ENCODE results near the gene CYP26A1.
"Not testable (repeated sequence)": the region's sequence is repeated elsewhere in the genome, so short reads cannot be mapped to it uniquely, and the experiment has no call there.

Gene CYP26A1

DNA sequence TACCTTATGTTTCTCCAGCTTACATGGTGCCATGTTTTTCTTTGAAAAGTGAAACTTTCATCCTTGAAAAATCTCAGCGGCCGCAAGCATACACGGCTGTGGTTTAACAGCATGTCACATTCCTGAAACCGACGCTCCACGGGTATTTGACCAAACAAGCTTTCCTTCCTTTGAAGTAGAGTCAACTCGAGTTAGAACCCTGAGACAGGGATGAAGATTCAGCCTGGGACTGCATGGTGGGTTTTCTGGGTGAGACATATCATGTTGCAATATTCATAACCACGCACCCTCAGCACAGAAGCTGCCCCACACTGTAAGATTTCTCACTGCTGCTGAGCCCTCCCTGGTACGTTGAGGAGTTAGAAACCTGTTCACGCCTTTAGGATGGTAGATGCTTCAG lies 8.1 kb downstream of the CYP26A1 start:
- DNase-seq: no peak

DNA sequence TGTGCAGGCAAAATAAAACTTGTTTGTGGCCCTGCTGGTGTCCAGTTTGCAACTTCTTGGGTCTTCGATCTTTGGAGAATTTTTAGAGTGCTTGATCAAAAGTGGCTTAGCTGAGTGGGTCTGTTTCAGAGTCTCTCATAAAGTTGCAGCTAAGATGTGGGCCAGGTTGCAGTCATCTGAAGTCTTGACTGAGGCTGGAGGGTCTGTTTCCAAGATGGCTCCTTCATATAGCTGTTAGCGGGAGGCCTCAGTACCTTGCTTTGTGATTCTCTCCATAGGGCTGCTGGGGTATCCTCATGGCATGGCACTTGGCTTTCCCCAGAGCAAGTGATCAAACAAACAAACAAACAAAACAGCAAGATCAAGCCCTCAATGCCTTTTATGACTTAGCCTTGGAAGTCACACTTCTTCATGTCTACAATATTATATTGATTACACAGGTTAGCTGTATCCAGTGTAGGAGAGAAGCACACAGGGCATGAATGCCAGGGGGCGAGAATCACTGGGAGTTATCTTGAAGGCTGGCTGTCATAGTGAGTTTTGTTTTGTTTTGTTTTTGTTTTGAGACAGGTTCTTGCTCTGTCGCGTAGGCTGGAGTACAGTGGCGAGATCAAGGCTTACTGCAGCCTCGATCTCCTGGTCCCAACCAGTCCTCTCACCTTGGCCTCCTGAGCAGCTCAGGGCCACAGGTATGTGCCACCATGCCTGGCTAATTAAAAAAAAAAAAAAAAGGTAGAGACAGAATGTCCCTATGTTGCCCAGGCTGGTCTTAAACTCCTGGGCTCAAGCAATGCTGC lies 10.2 kb downstream of the CYP26A1 start:
- no peak for DNase-seq

DNA sequence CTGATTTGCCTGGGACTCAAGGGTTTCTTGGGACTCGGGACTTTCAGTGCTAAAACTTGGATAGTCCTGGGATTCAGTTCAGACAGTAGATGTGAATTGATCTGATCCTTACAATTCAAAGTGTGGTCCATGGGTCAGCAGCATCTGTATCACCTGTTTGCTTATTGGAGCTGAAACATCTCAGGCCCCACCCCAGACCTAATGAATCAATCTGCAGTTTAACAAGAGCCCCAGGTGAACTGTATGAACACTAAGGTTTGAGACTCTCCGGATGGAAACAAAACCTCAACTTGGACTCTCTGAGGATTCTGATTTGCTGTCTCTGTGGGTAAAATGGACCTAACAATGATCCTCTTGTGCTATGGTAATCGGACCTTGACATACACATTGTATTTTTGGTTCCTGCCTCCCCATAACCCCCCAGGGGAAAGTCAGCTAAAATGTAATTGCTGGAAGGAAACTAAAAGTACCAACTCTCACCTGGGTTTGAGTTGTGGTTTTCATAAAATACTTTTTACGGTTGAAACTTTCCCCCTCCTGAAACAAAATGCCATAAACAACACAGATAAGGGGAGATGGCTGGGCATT lies 11.7 kb downstream of the CYP26A1 start:
- DNase-seq: no peak

DNA sequence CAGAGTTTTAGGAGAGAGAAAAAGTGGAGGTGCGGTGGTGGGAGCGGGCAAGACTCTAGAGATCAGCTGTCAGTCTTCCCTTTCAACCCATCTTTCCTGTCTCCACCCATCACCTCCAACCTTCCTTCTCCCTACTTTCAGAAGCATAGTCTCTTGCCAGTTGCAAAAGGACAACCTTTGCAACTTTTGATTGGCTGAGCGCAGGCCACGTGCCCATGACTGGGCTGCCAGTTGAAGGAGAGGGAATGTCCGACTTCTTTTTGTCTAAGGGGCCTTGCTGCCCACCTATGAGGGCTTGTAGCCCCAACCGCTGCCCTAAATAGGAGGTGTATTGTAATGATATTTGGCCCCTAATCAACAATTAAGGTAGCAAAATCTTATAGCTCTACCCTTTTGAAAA lies 12.6 kb downstream of the CYP26A1 start:
- DNase-seq: no peak

DNA sequence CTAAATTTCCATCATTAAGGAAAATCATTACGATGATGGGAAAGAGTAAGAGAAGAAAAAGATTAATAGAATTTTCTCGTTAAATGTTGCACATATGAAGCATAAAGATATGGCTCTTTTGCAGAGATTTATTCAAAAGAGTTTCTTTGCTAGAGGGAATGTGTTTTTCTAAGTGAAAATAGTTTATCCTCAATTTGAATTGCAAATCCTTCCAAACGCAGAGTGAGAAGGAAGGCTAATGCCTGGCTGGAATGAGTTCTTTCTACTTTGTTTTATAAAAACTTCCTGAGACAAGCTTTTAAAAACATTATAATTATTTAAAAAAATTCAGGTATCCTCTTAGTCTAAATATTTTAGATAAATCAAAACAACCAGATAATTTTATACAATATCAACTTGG lies 14.2 kb downstream of the CYP26A1 start:
- no peak for DNase-seq

DNA sequence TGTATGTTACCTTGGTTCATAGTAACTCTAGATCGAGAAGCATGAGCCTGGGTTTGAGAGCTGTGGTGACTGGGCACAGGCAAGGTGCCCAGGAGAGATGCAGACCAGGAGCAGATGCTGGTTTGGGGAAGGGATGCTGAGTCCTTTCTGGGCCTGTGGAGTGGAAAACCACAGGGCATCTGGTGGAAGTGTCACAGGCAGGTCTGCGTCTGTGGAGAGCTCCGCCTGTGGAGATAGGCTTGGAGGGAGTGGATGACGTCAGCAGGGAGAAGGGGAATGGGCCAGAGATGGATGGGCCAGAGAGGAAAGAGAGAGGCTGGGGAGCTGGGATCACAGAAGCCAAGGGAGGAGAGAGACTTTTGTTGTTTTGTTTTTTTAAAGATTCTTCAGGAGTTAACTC lies 14.8 kb downstream of the CYP26A1 start:
- no peak for DNase-seq

DNA sequence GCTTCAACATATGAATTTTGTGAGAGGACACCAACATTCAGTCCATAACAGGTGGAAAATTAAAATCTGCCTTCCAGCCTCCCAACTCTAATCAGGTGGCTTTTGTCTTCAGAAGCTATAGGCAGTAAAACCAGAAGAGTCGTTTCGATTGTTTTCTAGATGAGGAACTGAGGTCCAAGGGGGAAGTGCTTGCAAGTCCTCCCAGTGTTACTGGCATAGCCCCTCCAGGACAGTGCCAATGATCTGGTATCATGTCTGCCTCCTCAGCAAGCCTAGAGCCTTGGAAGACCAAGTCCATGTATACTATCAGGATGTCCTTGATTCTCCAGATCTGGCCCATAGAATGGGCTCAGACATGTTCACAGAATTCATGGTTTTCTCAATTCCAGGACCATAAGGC lies 16.9 kb downstream of the CYP26A1 start:
- DNase-seq: no peak

DNA sequence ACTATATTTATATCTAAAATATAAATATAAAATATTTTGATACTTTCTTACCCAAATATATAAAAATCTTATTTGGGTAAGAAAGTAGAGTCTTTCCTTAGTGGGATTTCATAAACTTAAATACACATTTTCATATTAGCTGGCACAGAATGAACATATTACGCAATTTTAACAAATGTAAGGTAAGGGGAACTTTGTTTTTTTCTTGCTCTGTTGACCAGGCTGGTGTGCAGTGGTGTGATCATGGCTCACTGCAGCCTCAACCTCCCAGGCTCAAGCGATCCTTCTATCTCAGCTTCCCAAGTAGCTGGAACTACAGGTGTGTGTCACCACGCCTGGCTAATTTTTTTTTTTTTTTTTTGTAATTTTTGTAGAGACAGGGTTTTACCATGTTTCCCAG lies 18.3 kb downstream of the CYP26A1 start:
- no peak for DNase-seq

DNA sequence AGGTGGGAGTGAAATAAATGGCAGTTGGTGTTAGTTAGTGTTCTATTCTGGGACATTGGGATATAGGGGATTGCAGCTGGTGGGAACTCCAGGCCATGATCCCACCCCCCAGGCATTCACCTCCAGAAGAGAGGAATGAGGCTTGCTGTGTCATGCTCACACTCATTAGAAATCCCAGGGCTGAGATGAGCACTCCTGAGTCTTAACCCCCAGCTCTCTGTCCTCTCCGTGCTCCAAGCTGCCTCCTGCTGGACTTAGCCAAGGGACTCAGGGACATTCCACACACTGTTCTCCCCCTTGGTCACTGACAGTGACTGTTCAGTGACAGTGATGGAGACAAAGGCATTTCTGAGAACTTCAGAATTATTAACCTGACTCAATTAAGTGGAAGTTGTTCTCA lies 21.5 kb downstream of the CYP26A1 start:
- DNase-seq: no peak

DNA sequence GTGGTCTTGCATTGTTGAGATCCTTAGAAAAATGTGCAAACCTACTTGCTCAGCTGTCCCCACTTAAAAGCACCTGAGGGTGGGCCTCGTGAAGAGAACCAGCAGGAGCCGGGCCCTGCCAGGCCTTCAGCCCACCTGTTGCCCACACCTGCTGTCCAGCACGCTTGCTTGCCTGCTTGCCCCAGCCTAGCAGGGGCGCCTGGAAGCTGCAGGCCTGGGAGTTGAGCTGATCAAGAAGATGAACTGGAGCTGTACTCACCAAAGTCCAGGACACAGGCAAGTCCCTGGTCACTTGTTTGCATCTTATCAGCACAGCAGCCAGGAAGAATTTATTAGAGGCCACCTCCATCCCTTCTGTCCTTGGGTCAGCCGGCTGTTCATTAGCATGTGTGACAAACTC lies 23.2 kb downstream of the CYP26A1 start:
- DNase-seq: no peak

DNA sequence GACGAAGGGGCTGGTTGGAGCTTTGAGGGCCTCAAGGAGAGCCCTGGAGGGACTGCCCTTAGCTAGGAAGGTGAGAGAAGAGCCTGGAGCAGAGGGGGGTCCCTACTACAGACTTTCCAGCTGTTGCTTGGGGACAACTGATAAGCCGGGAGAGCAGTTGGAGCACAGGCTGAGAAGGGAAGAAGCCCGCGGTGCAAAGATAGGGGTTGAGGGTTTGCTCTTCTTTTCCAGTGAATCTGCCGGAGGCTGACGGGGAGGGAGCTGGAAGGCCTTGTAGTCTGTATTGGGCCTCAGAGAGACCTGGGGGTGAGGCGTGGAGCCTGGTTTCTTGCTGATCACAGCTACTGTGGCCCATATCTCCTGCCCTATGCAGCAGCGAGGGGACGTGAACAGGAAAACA lies 23.7 kb downstream of the CYP26A1 start:
- DNase-seq: no peak

DNA sequence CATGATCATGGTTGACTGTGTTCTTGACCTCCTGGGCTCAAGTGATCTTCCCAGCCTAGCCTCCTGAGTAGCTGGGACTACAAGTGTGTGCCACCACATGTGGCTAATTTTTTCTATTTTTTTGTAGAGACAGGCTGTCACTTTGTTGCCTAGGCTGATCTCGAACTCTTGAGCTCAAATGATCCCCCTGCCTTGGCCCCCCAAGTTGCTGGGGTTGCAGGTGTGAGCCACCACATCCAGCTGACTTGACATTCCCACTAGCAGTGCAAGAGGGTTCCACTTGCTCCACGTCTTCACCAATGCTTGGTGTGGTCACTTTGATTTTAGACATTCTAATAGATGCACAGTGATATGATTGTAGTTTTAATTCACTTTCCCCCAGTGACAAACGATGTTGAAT lies 25.1 kb downstream of the CYP26A1 start:
- DNase-seq: no peak

DNA sequence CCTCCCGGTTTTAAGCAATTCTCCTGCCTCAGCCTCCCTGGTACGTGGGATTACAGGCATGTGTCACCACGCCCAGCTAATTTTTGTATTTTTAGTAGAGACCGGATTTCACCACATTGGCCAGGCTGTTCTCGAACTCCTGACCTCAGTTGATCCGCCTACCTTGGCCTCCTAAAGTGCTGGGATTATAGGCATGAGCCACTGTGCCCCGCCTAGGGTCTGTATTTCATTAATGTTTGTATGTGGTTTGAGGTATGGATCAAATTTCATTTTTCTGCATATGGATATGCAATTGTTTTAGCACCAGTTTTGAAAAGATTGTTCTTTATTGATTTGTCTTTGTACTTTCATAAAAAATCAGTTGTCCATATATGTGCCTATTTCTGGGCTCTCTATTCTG lies 26.0 kb downstream of the CYP26A1 start:
- no peak for DNase-seq

DNA sequence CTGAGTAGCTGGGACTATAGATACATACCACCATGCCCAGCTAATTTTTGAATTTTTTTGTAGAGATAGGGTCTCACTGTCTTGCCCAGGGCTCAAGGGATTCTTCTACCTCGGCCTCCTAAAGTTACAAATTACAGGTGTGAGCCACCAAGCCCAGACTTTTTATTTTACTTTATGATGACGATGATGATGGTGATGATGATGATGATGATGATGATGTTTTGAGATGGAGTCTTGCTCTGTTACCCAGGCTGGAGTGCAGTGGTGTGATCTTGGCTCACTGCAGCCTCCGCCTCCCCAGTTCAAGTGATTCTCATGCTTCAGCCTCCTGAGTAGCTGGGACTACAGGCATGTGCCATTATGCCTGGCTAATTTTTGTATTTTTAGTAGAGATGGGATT lies 27.5 kb downstream of the CYP26A1 start:
- DNase-seq: not testable (repeated sequence)

DNA sequence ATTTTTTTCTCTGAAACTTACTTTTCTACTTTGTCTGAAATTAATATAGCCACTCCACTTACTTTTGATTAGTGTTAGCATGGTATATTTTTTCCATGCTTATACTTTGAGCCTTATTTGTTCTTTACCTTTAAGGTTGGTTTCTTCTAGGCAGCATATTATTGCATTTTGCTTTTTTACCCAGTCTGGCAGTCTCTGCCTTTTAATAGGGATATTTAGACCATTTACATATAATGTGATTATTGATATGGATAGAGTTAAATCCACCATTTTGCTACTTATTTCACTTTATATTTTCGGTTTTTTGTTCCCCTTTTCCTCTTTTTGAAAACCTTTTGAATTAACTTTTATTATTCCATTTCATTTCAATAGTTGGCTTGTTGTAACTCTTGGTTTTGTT lies 30.3 kb downstream of the CYP26A1 start:
- no peak for DNase-seq

DNA sequence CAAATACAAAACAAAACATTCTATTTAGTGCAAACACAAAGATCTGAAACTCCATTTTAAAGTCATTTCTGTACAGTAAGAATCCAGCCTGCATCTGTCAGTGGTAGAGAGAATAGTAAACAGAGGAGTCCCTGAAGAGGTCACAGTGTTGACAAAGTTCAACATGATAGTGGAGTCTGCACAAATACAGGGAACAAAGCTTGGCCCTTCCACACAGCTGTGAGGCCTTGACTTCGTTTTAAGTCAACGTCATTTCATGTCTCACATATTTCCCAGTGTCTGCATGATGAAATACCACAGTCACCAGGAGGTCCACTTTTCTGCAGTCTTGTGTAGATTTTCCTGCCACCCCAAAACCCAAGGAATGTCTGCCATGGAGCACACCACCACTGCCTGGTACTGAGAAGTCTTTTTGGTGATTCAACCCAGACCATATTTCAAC lies 33.0 kb downstream of the CYP26A1 start:
- DNase-seq: peak; percentile 96

DNA sequence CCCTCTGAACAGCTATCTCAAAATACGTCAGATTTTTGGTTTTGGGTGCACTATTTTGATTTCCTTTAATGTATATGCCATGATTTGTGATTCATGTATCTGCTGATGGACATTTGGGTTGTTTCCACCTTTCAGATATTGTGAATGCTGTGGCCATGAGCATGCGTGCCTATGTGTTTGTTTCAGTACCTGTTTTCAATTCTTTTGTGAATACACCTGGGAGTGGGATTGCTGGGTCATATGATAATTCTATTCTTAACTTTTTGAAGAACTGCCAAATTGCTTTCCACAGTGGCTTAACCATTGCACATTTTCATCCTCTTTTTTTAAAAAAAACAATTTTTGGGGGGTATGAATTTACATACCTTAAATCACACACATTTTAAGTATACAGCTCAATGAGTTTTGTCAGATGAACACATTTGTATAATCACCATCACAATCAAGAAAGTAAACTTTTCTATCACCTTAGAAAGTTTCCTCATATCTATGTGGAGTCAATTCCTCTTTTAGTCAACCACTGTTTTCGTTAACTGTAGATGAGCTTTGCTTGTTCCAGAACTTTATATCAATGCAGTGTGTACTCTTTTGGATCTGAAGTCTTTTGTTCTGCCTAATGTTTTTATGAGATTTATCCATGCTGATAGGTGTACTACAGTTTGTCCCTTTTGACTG lies 36.9 kb downstream of the CYP26A1 start:
- no peak for DNase-seq

DNA sequence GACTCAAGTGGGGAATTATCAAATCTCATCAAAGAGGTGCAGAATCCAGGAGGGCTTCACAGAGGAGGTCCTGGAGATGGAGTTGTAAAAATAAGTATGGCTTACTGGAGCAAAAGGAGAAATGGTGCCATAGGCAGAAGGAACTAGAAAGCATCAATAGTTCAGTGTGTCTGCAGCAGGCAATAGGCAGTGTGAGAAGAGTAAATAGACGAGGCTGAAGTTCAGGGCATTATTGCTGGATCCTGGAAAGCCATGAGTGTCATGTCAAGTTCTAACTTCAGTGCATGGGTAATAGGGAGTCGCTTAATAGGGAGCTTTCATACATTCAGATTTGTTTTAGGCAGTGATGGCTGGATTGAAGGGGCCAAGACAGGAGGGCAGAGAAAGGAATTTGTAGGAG lies 39.3 kb downstream of the CYP26A1 start:
- no peak for DNase-seq

DNA sequence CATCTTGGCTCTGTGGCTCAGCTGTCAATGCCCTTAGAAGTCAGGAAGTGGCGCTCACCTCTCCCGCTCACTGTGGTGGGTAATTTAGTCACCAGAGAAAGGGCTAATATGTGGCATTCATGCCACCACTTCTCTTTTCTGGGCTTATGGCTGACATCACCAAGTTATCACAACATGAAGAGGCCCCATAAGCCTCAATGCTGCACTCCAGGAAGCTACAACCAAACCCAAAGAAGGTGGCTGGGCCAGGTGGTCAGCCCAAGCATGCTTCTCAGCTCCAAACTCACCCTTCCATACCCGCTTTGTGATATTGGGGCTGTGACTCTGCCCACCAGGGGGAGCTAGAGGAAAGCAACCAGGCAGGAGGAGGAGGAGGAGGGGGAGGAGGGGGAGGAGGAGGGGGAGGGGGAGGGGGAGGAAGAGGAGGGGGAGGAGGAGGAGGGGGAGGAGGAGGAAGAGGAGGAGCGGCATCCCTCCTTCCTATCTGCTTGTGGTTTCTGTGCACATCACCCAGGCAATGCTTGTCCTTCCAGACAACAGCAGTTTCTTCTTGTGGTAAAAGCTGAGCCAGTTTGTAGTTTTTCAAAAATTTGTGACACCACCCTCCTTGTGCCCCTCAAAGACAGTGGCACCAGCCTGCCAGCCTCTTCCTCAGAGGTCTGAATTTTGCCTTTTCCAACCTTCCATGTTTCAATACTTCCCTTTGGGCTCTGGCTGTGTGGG lies 42.1 kb downstream of the CYP26A1 start:
- peak; percentile 84 for DNase-seq

DNA sequence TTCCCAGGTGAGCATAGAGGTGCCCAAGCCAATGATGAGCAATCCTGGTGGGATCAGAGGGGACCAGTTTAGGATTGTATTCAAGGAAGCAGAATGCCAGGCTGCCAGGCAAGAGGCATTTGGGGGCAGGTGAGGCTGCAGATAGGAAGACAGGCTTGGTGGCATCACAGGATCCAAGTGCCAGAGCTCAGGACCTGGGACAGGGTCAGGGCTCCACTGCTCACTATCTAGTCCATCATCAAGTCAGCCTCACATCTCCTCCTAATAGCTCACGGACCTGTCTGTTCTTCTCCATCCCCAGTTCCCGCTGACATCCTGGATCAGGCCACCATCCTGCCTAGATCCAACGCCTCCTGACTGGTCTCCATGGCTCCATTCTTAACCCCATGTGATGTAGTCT lies 47.6 kb downstream of the CYP26A1 start:
- no peak for DNase-seq

DNA sequence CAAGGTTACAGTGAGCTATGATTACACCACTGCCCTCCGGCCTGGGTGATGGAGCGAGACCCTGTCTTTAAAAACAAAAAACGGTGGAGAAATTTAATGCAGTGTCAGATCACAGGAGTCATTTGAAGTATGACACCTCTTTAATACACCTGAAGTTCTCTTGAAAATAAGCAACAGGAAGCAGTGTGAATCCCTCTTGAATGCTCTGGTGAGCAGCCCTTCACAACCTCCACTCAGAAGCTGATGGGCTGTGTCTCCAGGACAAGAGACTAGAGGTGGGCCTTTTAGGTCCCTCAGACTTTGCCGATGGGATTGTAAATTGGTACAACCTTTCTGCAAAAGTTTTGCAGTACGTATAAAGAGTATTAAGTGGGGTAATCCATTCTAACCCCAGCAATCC lies 50.1 kb downstream of the CYP26A1 start:
- DNase-seq: no peak

DNA sequence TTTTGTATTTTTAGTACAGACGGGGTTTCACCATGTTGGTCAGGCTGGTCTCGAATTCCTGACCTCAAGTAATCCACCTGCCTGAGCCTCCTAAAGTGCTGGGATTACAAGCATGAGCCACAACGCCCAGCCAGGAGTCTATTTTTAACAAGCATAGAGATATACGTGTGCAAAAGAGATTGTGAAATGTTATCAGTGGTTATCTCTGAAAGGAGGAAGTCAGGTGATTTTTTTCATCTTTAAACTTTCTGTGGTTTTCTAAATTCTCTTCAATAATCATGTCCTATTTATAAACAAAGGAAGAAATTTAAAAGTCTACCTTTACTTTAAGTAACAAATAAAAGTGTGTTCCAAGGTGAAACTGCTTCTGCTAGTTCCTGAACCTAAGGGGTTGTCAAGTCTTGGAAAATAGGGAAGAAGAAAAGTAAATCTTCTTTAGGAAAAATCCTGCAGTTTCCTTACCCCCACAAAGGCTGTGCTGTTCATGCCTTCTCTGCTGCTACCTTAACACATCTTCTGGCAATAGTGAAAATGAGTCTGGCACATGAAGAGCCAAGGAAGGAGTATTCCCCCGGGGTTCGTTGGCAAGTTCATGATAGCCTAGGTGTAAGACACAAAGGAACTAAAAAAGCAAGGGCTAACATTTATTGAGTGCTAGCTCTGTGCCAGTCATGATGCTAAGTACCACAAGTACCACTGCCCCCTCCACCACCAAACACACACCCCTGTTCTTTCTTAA lies 51.1 kb downstream of the CYP26A1 start:
- no peak for DNase-seq

DNA sequence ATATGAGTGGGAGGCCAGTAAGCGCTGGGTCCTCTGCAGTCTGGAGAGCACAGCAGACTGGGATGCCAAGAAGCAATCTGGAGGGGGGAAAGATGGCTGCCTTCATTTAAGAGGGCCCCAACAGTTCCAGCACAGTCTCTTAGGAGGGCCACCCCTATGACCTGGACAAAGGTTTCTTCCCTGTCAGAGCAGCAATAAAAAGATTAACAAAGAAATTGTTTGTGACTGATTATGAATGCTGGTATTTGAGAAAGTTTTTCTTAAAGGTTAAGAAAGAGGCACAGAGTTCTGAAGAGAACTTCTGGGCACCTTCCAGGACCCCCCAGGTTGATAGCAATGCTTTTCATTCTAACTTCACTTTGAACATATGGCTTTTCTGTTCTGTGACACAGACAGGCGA lies 52.3 kb downstream of the CYP26A1 start:
- DNase-seq: no peak

Data from DMS53 (cell line).